NK-92 treated with Interleukin-12 subunit alpha and Interleukin-12 subunit beta, amount 100 ng/mL, for 24 hours (cell line): Measurements from ENCODE around the gene RPL18A.

Source experiments
- DNase-seq: peaks from one replicate; lab custom pipeline; 2025; lab: John Stamatoyannopoulos, UW

The RPL18A gene

DNA sequence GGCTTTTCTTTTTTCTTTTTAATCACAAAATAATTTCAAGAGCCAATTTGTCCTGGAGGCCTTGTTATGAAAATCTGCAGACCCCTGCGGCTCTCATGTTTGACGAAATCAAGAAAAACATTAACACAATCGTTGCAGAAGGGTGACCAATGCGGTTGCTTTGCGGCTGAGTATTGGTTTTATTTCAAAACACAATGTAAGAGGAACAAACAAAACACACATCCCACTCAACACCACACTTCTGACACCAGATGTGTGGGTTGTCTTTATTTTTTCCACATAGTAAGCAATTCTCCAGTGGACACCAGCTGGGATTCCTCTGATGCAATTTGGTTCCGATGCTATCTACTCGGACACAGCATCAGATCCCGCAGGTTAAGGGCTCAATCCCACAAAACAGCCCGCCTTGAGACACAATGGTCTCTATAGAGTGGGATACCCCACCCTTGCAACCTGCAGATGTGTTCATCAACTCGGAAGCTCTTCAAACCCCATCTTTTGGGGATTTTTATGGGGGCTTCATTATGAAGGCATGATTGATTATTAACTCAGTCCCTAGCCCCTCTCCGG is 51.2 kb downstream of the RPL18A start:
- DNase-seq, result no peak
